ENCODE data around the gene MYOCOS.

Gene MYOCOS

DNA sequence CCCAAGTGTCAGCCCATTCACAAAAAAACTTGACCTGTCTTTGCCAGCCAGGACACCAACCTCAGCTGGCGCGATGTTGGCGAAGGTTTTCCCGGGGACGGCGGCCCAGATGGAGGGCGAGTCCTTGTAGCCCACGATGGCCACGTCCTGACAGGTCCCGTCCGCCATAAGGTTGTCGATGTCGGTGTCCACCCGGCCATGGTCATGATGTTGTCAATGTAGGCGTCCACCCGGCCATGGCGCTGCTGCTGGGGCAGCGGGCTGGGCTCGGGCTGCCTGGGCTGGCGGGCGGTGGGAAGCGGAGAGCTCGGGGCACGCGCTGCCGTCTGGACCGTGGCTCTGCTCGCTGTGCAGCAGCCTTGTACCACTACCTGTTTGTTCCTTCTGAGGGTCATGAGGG, 48.7 kb downstream of the MYOCOS start:
- no peak overlapping the region for H3K9ac ChIP-seq (ENCODE audit: low read depth in 1 of 2, low read length in 2 of 2)
- H3K27ac ChIP-seq (ENCODE audit: low read depth, low read length): no peak overlapping the region
- no peaks in the 10 kb centered on the region for H3K4me1 ChIP-seq (ENCODE audit: control insufficient read depth in 1 of 2, insufficient read depth in 2 of 2, low read length in 2 of 2)
- no peak overlapping the region for H3K4me3 ChIP-seq (ENCODE audit: low read depth in 1 of 2, low read length in 2 of 2)
- no peaks in the 10 kb centered on the region for H3K36me3 ChIP-seq (ENCODE audit: control insufficient read depth in 1 of 2, insufficient read depth in 2 of 2, low read length in 2 of 2)
- H3K27me3 ChIP-seq (ENCODE audit: control insufficient read depth in 1 of 2, insufficient read depth in 2 of 2, low read length in 2 of 2): no peaks in the 10 kb centered on the region
- H3K9me3 ChIP-seq (ENCODE audit: control insufficient read depth in 1 of 2, low read length in 2 of 2): no peaks in the 10 kb centered on the region

DNA sequence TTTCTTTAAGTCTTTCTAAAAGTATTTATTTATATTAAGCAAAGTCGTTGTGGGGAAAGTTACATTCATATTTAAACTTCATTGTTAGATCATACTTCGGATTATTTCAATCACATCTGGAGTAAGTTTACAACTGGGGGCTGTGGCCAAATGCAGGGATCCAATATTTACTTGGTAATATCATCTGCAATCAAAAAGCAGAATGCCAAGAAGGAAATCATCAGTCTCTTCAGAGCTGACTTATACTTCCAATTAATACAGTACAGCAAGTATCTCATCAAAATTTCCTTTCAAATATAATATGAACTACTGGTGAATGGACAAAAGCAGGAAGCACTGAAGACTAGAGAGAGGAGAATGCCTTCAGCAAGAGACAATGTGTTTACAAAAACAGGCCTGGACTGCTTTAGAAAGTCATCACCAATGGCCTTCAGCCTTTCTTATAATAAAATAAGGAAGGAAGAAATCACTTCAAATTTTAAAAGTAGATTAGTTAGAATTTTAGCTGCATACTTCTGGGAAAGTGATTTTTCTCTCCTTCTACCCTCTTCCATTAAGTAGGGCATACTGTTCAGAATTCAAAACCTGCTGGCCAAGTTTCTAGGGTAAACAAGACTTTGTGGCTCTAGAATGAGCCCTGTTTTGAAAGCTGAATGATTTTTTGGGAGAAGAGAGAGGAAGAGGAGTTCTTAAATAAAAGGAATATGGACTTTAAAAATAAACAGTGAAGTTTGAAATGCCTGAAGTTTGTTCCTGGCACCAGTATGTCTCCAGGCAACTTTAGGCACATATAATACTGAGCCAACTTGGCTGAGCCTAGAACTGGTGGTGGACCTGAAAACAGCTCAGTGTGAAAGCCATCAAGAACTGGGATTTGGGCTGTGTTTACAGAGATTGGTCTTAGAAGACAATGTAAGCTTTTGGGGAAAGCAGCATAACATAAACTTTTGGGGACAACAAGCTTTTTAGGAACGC, 52.7 kb downstream of the MYOCOS start:
- Histone ChIP-seq H3K4me1 (ENCODE audit: control insufficient read depth in 1 of 2, insufficient read depth in 2 of 2, low read length in 2 of 2) (no peaks in the 10 kb centered on the region), H3K27ac (ENCODE audit: low read depth, low read length) (no peak overlapping the region), H3K9ac (ENCODE audit: low read depth in 1 of 2, low read length in 2 of 2) (no peak overlapping the region), H3K4me3 (ENCODE audit: low read depth in 1 of 2, low read length in 2 of 2) (no peak overlapping the region), H3K36me3 (ENCODE audit: control insufficient read depth in 1 of 2, insufficient read depth in 2 of 2, low read length in 2 of 2) (no peaks in the 10 kb centered on the region), H3K27me3 (ENCODE audit: control insufficient read depth in 1 of 2, insufficient read depth in 2 of 2, low read length in 2 of 2) (no peaks in the 10 kb centered on the region), H3K9me3 (ENCODE audit: control insufficient read depth in 1 of 2, low read length in 2 of 2) (no peaks in the 10 kb centered on the region)

All from duodenal mucosa (tissue), 2 donors.